HG03108 (cell line): Measurements from ENCODE around the gene POP7.
"Not testable (repeated sequence)": the region's sequence is repeated elsewhere in the genome, so short reads cannot be mapped to it uniquely, and the experiment has no call there.

ENCODE experiments used
- ATAC-seq: cut with Tn5 transposase; IDR thresholded peaks from one replicate; pipeline ENCODE4 v1.9.1; 2021; ENCODE audit warnings: moderate library complexity; ENCODE audit not compliant: unreplicated experiment

Gene POP7

GRCh38 chr7:100705753-100706671 lies at the start of gene POP7:
TSS of gene POP7 (plus strand) at chr7:100706121. CDS start at chr7:100706831, 710 bp downstream.
- peak; percentile 87 for ATAC-seq

- not testable (repeated sequence) for ATAC-seq
These were observed 43.6 kb upstream of the POP7 start for GRCh38 chr7:100662194-100662776.

- ATAC-seq: no peak
These were observed 40.7 kb upstream of the POP7 start for GRCh38 chr7:100665168-100665726.

- ATAC-seq: no peak
These were observed 38.4 kb upstream of the POP7 start for GRCh38 chr7:100667331-100668068.

- ATAC-seq: no peak
These were observed 37.9 kb upstream of the POP7 start for GRCh38 chr7:100668069-100668449.

GRCh38 chr7:100669106-100669505 lies 36.8 kb upstream of the POP7 start:
- not testable (repeated sequence) for ATAC-seq

GRCh38 chr7:100670074-100670473 lies 35.8 kb upstream of the POP7 start:
- no peak for ATAC-seq

GRCh38 chr7:100671353-100672327 lies 34.3 kb upstream of the POP7 start:
- ATAC-seq: no peak

GRCh38 chr7:100673302-100673941 lies 32.5 kb upstream of the POP7 start, which contains the start of gene GNB2:
TSS of gene GNB2 (plus strand) at chr7:100673740. CDS start at chr7:100676266, 2,526 bp downstream.
- ATAC-seq: peak; percentile 62

GRCh38 chr7:100673942-100674410 lies 31.9 kb upstream of the POP7 start:
- peak; percentile 1 for ATAC-seq

- no peak for ATAC-seq
These were observed 31.4 kb upstream of the POP7 start for GRCh38 chr7:100674411-100675104.

- no peak for ATAC-seq
These were observed 30.8 kb upstream of the POP7 start for GRCh38 chr7:100675105-100675451.

- peak; percentile 28 for ATAC-seq
These were observed 30.2 kb upstream of the POP7 start for GRCh38 chr7:100675581-100676350.

GRCh38 chr7:100676501-100677306 lies 29.2 kb upstream of the POP7 start:
- no peak for ATAC-seq

- no peak for ATAC-seq
These were observed 28.3 kb upstream of the POP7 start for GRCh38 chr7:100677308-100678267.
